NCI-H146 (cell line): Measurements from ENCODE around the gene MYH9.

ENCODE experiments used
- DNase-seq: peaks from one replicate; lab custom pipeline; 2025; lab: John Stamatoyannopoulos, UW

The MYH9 gene

GRCh38 chr22:36311386-36312085 is 76.2 kb downstream of the MYH9 start:
- no peak for DNase-seq

GRCh38 chr22:36308880-36309279 is 78.9 kb downstream of the MYH9 start:
- no peak for DNase-seq

- DNase-seq, result no peak
Measured at GRCh38 chr22:36306227-36306626, 81.5 kb downstream of the MYH9 start.

GRCh38 chr22:36305813-36306212 is 82.0 kb downstream of the MYH9 start:
- no peak for DNase-seq

- DNase-seq, result no peak
Measured at GRCh38 chr22:36304429-36304828, 83.3 kb downstream of the MYH9 start.

- no peak for DNase-seq
Measured at GRCh38 chr22:36303874-36304273, 83.9 kb downstream of the MYH9 start.

- no peak for DNase-seq
Measured at GRCh38 chr22:36303115-36303467, 84.7 kb downstream of the MYH9 start.

- no peak for DNase-seq
Measured at GRCh38 chr22:36302439-36303114, 85.2 kb downstream of the MYH9 start.

- no peak for DNase-seq
Measured at GRCh38 chr22:36301851-36302250, 85.9 kb downstream of the MYH9 start.

- peak; percentile 51 for DNase-seq
Measured at GRCh38 chr22:36301384-36301828, 86.4 kb downstream of the MYH9 start.

GRCh38 chr22:36300396-36301212 is 87.2 kb downstream of the MYH9 start:
- DNase-seq, result no peak

GRCh38 chr22:36299911-36300310 is 87.9 kb downstream of the MYH9 start:
- no peak for DNase-seq

- DNase-seq, result no peak
Measured at GRCh38 chr22:36299295-36299694, 88.5 kb downstream of the MYH9 start.

GRCh38 chr22:36298601-36299000 is 89.2 kb downstream of the MYH9 start:
- DNase-seq, result no peak

GRCh38 chr22:36298118-36298517 is 89.6 kb downstream of the MYH9 start:
- DNase-seq, result no peak

- no peak for DNase-seq
Measured at GRCh38 chr22:36297568-36297967, 90.2 kb downstream of the MYH9 start.

GRCh38 chr22:36296690-36297089 is 91.1 kb downstream of the MYH9 start:
- no peak for DNase-seq

- DNase-seq, result no peak
Measured at GRCh38 chr22:36295247-36295646, 92.5 kb downstream of the MYH9 start.

- DNase-seq, result no peak
Measured at GRCh38 chr22:36294801-36295200, 93.0 kb downstream of the MYH9 start.

GRCh38 chr22:36294293-36294620 is 93.5 kb downstream of the MYH9 start:
- no peak for DNase-seq

- no peak for DNase-seq
Measured at GRCh38 chr22:36293606-36294292, 94.0 kb downstream of the MYH9 start.

GRCh38 chr22:36292823-36293530 is 94.8 kb downstream of the MYH9 start:
- DNase-seq, result no peak
